ENCODE measurements around the gene DOCK1. TPM values are rescaled to one million over a fixed set of nuclear protein-coding genes. Genes with fewer than 3 reads are reported as not detected.

DOCK1 gene
- total RNA-seq, 1 experiment from 2014 or later = 22.0 TPM

DNA sequence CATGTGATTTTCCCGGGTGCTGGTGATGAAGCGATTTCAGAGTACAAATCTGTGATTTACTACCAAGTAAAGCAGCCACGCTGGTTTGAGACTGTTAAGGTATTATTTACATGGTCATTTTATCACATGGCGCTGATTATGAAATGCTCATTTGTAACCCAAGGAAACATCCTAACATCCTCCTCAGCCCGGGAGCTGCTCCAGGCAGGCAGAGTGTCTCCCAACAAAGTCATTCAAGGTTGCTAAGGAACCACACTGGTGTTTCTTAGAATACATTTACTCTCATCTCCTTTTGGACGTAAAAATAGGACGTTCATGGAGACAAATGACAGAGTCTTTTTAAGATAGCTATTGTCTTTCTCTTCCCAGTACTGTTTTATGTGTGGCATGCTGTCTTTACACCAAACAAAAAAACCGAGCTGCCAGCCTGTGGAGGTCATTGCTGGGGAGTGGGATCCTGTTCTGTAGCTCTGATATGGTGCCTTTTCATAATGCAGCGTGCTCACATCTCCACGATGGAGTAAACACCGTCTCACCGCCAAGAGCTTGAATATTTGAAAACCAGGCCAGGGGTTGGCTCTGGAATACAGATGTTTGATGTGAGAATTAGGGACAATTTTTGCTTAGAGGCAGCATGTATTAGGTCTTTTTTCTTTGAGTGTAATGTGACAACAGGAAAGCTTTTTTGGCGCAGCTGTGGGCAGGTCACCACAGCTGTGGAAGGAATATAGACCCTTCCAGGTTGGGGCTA, 119.6 kb downstream of the DOCK1 start:
- no peaks in the 10 kb centered on the region for H3K27me3 ChIP-seq
- no peaks in the 10 kb centered on the region for H3K9me3 ChIP-seq
- H3K4me3 ChIP-seq = no peak overlapping the region
- no peaks in the 10 kb centered on the region; the same call in 1 of the 2 replicates for H3K36me3 ChIP-seq
- no peak for DNase-seq

DNA sequence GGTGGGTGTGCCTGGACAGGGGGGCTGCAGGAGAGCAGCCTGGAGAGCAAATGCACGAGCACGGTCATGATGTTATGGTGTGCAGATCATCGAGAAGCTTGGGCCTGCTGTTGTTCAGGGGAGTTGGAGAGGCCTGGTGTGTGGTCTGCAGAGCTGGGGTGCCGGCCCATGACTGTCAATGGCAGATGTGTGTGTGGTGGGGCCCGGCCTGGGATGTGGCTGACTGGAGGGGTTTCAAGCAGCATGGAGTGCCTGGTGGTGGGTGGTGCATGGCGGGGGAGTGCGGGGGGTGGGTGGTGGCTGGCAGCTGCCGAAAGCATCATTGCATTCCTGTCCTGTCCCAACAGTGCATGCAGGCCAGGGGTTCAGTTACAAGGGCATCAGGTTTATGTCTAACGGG, 122.6 kb downstream of the DOCK1 start:
- Histone ChIP-seq H3K27me3 (no peaks in the 10 kb centered on the region), H3K4me3 (no peak overlapping the region), H3K9me3 (no peaks in the 10 kb centered on the region), H3K36me3 (peaks cover 7% of the 10 kb centered on the region)
- DNase-seq = no peak

DNA sequence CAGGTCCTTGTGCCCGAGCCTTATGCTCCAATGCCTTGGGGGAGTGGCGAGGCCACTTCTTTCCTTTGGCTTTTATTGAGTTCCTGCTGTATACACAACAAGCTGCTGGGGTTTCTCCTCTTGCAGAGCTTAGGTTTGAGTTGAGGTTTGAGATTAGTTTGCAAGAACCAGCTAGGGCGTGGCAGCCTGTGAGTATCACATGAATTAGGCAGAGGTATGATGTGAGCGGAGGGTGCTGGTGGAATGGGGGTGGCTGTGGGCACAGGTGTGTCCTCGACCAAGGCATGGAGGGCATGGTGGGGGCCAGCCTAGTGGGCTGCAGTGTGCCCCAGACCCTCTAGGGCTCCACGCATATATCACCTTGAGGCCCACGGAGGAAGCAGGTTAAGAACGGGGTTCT, 123.3 kb downstream of the DOCK1 start:
- peaks cover 7% of the 10 kb centered on the region for H3K36me3 ChIP-seq
- H3K9me3 ChIP-seq = no peaks in the 10 kb centered on the region
- H3K27me3 ChIP-seq = no peaks in the 10 kb centered on the region

DNA sequence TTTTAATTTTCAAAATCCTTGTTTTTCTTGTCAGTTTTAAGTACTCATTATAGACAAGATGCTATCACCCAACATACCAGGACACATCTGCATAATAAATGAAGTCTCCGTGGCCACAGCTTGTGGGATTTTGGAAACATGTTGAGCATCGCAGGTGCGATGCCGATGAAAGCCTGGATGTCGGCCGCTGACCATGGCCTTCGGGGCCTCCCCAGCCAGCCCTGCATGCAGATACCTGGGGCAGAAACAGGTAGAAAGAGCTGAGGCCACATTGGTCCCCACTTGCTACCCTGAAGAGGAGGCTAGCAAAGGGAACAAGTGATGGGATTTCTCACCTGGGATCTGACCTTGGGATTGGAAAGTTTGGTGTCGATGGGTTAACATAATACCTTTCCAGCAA, 123.8 kb downstream of the DOCK1 start:
- DNase-seq = no peak
- Histone ChIP-seq H3K36me3 (peaks cover 7% of the 10 kb centered on the region), H3K27me3 (no peaks in the 10 kb centered on the region)

More for the DNA sequence above, 123.3 kb downstream of the DOCK1 start:
- no peak for DNase-seq
- no peak overlapping the region for H3K4me3 ChIP-seq

DNA sequence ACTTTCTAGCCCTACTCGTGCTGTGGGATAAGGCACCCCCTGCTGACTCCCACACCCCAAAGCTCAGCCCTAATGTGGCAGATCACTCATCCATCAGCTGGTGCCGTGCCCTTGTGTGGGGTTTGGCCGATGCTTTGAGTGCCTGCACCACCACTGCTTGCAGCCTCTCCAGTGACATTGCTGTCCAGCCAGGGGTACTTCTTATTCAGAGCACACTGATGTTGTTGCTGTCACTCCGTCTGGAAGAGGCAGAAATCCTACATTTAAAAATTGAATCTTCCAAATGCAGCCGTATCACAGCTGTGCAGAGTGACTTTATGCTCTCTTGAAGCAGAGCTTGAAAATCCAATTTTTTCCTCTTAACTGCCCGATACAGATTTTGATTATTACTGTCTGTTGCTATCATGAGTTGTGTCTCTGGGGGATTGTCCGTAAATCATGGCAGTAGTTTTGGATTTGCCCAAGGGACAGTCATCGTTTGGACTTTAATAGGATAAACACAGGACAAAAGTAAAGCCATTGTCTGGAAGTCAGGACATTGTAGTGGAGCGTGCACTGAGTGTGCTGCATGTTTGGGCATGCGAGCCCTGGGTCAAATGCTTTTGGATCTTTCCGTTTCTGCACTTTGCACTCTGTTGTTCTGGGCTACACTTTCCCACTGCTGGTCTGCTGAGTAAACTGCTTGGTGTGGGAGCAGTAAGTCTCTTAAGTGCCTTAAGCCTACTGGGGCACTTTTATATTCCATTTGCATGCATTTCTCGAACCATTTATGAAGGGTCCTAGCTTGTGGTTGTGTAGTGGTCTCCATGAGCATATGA, 128.2 kb downstream of the DOCK1 start:
- H3K36me3 ChIP-seq = peaks cover 14% of the 10 kb centered on the region
- H3K4me3 ChIP-seq = no peak overlapping the region
- no peaks in the 10 kb centered on the region for H3K27me3 ChIP-seq
- DNase-seq = no peak
- H3K9me3 ChIP-seq = no peaks in the 10 kb centered on the region

More for the DNA sequence above, 123.8 kb downstream of the DOCK1 start:
- H3K9me3 ChIP-seq = no peaks in the 10 kb centered on the region
- H3K4me3 ChIP-seq = no peak overlapping the region

DNA sequence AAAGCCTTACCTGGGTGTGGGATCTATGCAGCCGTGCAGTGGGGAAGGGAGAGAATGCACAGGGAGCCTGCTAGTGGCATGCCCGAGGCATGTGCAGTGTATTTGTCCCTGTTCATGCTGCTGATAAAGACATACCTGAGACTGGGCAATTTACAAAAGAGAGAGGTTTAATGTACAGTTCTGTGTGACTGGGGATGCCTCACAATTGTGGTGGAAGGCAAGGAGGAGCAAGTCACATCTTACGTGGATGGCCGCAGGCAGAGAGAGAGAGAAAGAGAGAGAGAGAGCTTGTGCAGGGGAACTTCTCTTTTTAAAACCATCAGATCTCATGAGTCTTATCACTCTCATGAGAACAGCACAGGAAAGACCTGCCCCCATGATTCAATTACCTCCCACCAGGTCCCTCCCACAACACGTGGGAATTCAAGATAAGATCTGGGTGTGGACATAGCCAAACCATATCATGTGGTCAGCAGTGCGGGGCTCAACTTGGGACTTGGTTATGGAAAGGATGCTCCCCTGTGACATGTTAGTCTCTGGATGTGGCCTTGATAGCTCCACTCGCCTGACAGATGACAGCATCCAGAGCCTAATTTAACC, 128.9 kb downstream of the DOCK1 start:
- no peaks in the 10 kb centered on the region for H3K9me3 ChIP-seq
- H3K36me3 ChIP-seq = peaks cover 14% of the 10 kb centered on the region
- H3K4me3 ChIP-seq = no peak overlapping the region
- H3K27me3 ChIP-seq = no peaks in the 10 kb centered on the region
- DNase-seq = no peak

DNA sequence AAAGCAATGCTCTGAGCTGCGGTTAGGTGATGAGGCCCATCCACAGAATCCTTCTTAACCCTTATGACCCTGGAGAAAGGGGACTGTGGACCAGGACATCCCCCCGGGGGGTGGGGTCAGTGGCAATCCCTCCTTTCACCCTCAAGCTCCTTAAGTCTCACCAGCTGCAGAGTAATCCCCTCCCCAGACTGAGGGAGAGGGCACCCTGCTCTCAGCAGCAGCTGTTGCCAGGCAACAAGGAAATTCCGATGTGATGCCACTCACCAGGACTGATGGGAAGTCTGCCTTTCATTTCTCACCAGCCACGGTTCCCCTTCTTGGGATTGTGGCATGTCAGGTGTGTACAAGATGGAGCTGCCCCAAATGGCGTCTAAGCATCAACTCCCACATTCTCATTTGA, 129.6 kb downstream of the DOCK1 start:
- DNase-seq = no peak

DNA sequence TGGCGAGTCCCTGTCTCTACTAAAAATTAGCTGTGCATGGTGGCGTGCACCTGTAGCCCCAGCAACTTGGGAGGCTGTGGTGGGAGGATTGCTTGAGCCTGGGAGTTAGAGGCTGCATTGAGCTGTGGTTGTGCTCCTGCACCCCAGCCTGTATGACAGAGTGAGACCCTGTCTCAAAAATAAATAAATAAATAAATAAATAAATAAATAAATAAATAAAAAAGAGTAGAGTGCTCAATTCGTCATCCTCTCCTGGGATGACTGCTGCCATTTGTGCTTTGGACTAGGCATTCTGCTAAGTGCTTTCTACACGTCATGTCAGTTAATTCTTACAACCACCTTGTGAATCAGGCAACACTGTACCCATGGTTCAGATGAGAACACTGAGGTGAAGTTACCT, 130.6 kb downstream of the DOCK1 start:
- no peak for DNase-seq
- H3K36me3 ChIP-seq = peaks cover 20% of the 10 kb centered on the region
- no peaks in the 10 kb centered on the region for H3K27me3 ChIP-seq
- no peaks in the 10 kb centered on the region for H3K9me3 ChIP-seq
- H3K4me3 ChIP-seq = no peak overlapping the region

More for the DNA sequence above, 129.6 kb downstream of the DOCK1 start:
- Histone ChIP-seq H3K9me3 (no peaks in the 10 kb centered on the region), H3K27me3 (no peaks in the 10 kb centered on the region), H3K36me3 (peaks cover 14% of the 10 kb centered on the region), H3K4me3 (no peak overlapping the region)

DNA sequence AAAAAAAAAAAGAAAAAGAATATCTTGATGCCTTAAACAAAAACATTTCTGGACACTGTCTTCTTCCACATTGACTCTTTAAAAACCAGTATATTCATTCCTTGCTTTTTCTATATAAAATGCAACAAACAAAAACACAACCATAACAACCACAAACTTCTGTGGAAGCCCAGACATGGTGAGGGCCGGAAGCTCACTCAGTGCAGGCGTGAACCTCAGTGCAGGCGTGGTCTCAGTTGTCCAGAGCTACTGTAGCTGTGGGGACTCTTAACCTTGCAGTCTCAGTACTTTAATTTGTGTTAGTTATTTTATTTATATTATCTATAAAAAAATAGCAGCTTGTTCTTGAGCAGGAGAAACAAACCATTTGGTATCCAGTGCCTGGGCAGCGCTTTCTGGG, 131.8 kb downstream of the DOCK1 start:
- Histone ChIP-seq H3K36me3 (peaks cover 21% of the 10 kb centered on the region), H3K9me3 (no peaks in the 10 kb centered on the region)
- DNase-seq = no peak

DNA sequence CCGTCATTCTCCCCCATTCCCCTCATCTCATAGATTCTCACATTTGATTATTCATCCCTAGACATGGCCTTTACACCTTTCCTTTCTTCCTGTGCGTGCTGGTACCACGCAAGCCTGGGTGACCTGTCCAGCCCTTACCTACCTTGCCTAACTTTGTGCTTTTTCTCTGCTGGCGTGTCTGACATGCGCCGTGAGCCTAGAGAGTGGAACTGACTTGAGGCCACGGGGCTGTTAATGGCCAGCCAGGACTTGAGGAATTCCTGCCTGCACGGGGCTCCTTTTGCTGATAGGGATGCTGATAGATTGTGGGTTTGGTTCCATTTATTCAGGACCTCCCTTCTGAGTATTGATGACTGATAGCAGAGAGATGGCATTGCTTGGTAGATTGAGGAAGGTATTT, 134.2 kb downstream of the DOCK1 start:
- no peak overlapping the region for H3K4me3 ChIP-seq
- DNase-seq = no peak
- H3K36me3 ChIP-seq = peaks cover 36% of the 10 kb centered on the region

More for the DNA sequence above, 131.8 kb downstream of the DOCK1 start:
- Histone ChIP-seq H3K27me3 (no peaks in the 10 kb centered on the region), H3K4me3 (no peak overlapping the region)

DNA sequence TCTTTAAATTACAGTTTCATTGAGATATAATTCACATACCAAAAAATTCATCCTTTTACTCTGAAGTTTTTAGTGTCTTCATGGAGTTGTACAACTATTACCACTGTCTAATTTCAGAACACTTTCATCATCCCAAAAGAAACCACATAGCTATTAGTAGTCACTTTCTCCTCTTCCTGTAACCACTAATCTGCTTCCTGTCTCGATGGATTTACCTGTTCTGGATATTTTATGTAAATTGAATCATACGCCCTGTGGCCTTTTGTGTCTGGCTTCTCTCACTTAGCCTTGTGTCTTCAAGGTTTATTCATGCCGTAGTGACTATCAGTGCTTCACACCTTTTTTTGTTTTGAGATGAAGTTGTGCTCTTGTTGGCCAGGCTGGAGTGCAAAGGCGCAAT, 135.5 kb downstream of the DOCK1 start:
- no peaks in the 10 kb centered on the region for H3K9me3 ChIP-seq
- H3K4me3 ChIP-seq = no peak overlapping the region
- no peaks in the 10 kb centered on the region for H3K27me3 ChIP-seq
- no peak for DNase-seq
- H3K36me3 ChIP-seq = peaks cover 33% of the 10 kb centered on the region

More for the DNA sequence above, 134.2 kb downstream of the DOCK1 start:
- no peaks in the 10 kb centered on the region for H3K27me3 ChIP-seq
- no peaks in the 10 kb centered on the region for H3K9me3 ChIP-seq

DNA sequence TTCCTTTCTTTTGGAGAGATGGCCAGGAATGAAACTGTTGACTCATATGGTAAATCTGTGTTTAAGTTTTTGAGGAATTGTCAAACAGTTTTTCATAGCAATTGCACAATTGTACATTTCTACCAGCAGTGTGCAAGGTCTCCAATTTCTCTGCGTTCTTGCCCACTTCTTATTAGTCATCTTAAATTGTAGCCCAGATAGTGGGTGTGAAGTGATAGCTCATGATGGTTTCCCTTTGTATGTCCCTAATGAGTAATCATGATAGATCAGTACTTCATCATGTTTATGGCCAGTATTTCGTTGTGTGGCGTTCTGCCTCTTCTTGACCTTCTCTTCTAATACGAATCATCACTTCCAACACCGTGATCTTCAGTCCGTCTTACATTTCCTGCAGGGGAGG, 136.3 kb downstream of the DOCK1 start:
- peaks cover 36% of the 10 kb centered on the region for H3K36me3 ChIP-seq
- peak; percentile 36 for DNase-seq

DNA sequence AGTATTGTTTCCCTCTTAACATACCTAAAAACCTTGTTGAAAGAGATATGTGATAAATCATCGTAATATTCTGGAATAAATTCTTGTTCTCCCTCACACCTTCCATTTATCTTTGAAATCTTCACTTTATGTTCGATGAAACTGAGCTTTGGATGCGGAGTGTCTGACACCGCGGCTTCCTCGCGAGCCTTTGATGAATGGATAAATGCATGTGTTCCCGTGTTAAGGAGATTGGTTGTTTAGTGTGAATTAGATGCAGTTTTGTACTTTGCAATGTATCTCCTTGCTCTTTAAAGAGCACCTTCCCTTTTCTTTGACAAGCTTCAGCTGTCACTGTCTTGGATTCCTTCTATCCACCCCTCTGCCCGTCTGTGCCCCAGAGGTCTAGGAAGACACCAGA, 138.1 kb downstream of the DOCK1 start:
- Histone ChIP-seq H3K36me3 (peaks cover 32% of the 10 kb centered on the region), H3K9me3 (no peaks in the 10 kb centered on the region), H3K4me3 (no peak overlapping the region), H3K27me3 (no peaks in the 10 kb centered on the region)
- no peak for DNase-seq

More for the DNA sequence above, 136.3 kb downstream of the DOCK1 start:
- Histone ChIP-seq H3K9me3 (no peaks in the 10 kb centered on the region), H3K4me3 (no peak overlapping the region), H3K27me3 (no peaks in the 10 kb centered on the region)

DNA sequence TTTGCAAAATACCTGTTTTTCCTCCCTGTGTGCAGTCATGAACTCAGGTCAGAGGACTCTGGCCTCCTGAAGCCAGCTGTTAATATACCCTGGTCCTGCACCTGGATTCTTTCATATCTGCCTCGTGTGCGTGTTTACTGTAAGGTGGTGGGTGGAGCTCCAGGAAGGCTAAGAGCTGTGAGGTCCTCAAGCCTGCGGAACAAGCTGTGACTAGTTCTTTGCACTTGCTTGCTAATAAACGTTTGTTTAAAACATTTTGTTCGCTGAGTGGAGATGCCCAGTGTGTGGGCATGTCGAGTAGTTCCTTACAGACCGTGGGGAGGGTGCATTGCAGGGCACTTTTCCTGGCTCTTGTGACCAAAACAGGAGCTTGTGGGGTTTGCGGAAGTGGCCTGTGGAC, 139.0 kb downstream of the DOCK1 start:
- no peak overlapping the region for H3K4me3 ChIP-seq
- H3K36me3 ChIP-seq = peaks cover 32% of the 10 kb centered on the region
- H3K9me3 ChIP-seq = no peaks in the 10 kb centered on the region
- H3K27me3 ChIP-seq = no peaks in the 10 kb centered on the region
- no peak for DNase-seq

DNA sequence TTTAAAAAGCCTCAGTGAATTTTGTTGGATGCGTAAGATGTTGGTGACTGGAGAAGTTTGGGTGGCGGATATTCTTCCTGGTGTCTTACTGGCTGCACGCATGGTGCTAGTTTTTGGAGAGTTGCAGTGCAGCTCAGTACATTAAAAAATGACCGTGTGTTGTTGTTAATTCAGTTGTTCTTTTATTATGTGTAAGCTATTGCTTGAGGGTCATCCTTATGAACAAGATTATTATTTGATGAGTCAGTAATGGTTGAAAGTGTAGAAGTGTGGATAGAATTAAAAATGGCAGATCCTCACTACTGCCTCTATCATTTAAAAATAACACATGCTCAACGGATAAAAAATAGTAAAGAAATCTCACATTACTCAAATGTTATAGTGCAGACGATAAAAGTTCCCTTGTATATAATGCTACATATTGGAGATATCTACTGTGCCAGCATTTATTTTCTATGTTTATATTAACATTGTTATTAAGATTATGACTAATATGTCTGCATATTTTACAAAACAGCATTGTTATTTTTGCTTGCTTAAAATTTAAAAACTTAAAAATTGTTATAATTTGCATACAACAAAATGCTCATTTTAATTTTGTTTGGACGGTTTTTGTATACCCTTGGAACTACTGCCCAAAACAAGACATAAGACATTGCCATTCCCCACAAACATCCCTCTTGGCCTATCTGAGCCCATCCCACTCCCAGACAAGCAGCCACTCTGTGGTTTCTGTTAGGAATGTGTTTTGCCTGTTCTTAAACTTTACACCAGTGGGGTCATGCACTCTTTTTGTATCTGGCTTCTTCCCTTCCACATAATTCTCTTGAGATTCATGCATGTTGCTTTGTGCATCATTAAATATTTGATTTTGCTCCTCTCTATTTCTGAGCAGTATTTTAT, 142.0 kb downstream of the DOCK1 start:
- H3K36me3 ChIP-seq = peaks cover 21% of the 10 kb centered on the region
- DNase-seq = no peak
- no peaks in the 10 kb centered on the region for H3K27me3 ChIP-seq
- H3K4me3 ChIP-seq = no peak overlapping the region
- H3K9me3 ChIP-seq = no peaks in the 10 kb centered on the region

DNA sequence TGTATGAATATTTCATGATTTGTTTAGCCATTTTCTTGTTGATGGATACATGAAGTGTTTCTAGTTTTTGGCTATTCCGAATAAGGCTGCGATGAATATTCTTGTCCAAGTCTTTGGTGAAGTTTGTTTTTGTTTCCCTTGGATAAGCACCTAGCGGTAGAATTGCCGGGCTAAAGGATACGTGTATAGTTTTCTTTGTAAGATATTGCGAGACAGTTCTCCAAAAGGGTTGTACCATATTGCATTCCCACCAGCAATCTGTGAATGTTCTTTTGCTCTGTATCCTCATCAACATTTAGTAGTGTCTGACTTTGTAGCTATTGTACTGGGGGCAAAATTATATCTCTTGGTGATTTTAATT, 142.6 kb downstream of the DOCK1 start:
- no peaks in the 10 kb centered on the region for H3K27me3 ChIP-seq
- H3K9me3 ChIP-seq = no peaks in the 10 kb centered on the region
- peaks cover 16% of the 10 kb centered on the region for H3K36me3 ChIP-seq
- H3K4me3 ChIP-seq = no peak overlapping the region
- no peak for DNase-seq

All from MG63 (cell line).